ENCODE measurements around the gene NF1. TPM values are rescaled to one million over a fixed set of nuclear protein-coding genes. Genes with fewer than 3 reads are reported as not detected.
"Not testable (repeated sequence)": the region's sequence is repeated elsewhere in the genome, so short reads cannot be mapped to it uniquely, and the experiment has no call there.

Gene NF1
- total RNA-seq, 1 donor: 79.7 TPM

GRCh38 chr17:31105991-31106390, 11.2 kb downstream of the NF1 start:
- DNase-seq (ENCODE audit: low read depth): no peak
- no peak for TF ChIP-seq CTCF (IDR thresholded peaks at IDR 0.05; ENCODE audit: insufficient read depth, low read length)
- H3K4me3 ChIP-seq (ENCODE audit: low read depth, low read length): no peak overlapping the region

GRCh38 chr17:31111183-31111582, 16.4 kb downstream of the NF1 start:
- no peak for TF ChIP-seq CTCF (IDR thresholded peaks at IDR 0.05; ENCODE audit: insufficient read depth, low read length)
- DNase-seq (ENCODE audit: low read depth): no peak
- no peak overlapping the region for H3K4me3 ChIP-seq (ENCODE audit: low read depth, low read length)

GRCh38 chr17:31112001-31112661, 17.4 kb downstream of the NF1 start:
- DNase-seq (ENCODE audit: low read depth): no peak
- no peak overlapping the region for H3K4me3 ChIP-seq (ENCODE audit: low read depth, low read length)
- no peak for TF ChIP-seq CTCF (IDR thresholded peaks at IDR 0.05; ENCODE audit: insufficient read depth, low read length)

GRCh38 chr17:31113368-31113767, 18.6 kb downstream of the NF1 start:
- DNase-seq (ENCODE audit: low read depth); H3K4me3 ChIP-seq (ENCODE audit: low read depth, low read length): not testable (repeated sequence)

GRCh38 chr17:31113939-31114338, 19.2 kb downstream of the NF1 start:
- H3K4me3 ChIP-seq (ENCODE audit: low read depth, low read length): no peak overlapping the region
- no peak for TF ChIP-seq CTCF (IDR thresholded peaks at IDR 0.05; ENCODE audit: insufficient read depth, low read length)
- no peak for DNase-seq (ENCODE audit: low read depth)

GRCh38 chr17:31114956-31115555, 20.3 kb downstream of the NF1 start:
- no peak overlapping the region for H3K4me3 ChIP-seq (ENCODE audit: low read depth, low read length)
- TF ChIP-seq CTCF (IDR thresholded peaks at IDR 0.05; ENCODE audit: insufficient read depth, low read length): no peak
- DNase-seq (ENCODE audit: low read depth): no peak

GRCh38 chr17:31116167-31116566, 21.4 kb downstream of the NF1 start:
- H3K4me3 ChIP-seq (ENCODE audit: low read depth, low read length): no peak overlapping the region
- no peak for TF ChIP-seq CTCF (IDR thresholded peaks at IDR 0.05; ENCODE audit: insufficient read depth, low read length)
- no peak for DNase-seq (ENCODE audit: low read depth)
